ENCODE measurements around the gene GARIN1A.
A peak's percentile ranks its signal among the peaks of the same experiment; 100 is the strongest.
"Not testable (repeated sequence)": the region's sequence is repeated elsewhere in the genome, so short reads cannot be mapped to it uniquely, and the experiment has no call there.

Gene GARIN1A

DNA sequence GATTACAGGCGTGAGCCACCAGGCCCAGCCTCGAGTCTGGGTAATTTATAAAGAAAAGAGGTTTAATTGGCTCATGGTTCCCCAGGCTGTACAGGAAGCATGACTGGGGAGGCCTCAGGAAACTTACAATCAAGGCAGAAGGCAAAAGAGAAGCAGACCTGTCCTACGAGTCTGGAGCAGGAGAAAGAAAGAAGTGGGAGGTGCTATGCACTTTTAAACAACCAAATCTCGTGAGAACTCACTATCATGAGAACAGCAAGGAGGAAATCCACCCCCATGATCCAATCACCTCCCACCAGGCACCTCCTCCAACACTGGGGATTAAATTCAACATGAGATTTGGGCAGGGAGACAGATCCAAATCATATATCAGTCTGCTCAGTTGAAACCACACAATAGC is 11.6 kb downstream of the GARIN1A start:
- DNase-seq, result not testable (repeated sequence)

DNA sequence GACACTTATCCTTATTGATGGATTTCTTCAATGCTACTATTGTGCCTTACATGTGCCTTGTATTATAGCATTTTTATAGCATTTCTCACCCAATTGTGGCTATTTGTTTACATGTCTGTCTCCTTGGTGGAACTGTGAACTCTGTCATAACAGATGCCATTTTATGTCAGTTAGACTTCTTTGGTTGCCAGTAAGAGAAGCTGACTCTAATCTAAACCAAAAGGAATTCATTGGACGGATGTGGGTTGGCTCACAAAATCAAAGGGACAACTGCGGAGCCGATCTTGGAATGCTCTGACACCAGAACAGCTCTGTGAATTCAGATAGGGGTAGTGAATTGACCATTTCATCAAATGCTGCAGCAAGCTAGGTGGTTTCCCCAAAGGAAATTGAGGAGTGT is 15.0 kb downstream of the GARIN1A start:
- DNase-seq, result no peak

DNA sequence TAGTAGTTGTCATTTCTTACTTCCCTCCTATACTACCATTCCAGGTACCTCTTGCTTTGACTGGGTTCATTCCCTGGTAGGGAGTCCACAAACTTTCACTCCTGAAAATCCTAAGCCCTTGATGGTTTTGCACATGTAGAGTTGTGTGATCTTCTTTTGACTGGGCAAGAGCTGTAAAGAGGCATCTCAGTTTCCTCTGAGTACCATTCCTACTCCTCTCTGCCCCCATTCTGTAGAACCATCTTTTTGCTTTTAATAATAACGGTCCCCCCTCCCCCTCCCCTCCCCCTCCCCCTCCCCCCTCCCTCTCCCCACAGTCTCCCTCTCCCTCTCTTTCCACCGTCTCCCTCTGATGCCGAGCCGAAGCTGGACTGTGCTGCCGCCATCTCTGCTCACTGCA is 16.4 kb downstream of the GARIN1A start:
- DNase-seq, result no peak

DNA sequence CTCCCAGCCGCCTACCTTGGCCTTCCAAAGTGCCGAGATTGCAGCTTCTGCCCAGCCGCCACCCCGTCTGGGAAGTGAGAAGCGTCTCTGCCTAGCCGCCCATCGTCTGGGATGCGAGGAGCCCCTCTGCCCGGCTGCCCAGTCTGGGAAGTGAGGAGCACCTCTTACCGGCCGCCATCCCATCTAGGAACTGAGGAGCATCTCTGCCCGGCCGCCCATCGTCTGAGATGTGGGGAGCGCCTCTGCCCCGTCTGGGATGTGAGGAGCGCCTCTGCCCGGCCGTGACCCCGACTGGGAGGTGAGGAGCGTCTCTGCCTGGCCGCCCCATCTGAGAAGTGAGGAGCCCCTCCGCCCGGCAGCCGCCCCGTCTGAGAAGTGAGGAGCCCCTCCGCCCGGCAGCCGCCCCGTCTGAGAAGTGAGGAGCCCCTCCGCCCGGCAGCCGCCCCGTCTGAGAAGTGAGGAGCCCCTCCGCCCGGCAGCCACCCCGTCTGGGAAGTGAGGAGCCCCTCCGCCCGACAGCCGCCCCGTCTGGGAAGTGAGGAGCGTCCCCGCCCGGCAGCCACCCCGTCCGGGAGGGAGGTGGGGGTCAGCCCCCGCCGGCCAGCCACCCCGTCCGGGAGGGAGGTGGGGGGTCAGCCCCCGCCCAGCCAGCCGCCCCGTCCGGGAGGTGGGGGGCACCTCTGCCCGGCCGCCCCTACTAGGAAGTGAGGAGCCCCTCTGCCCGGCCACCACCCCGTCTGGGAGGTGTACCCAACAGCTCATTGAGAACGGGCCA is 17.3 kb downstream of the GARIN1A start:
- not testable (repeated sequence) for DNase-seq

DNA sequence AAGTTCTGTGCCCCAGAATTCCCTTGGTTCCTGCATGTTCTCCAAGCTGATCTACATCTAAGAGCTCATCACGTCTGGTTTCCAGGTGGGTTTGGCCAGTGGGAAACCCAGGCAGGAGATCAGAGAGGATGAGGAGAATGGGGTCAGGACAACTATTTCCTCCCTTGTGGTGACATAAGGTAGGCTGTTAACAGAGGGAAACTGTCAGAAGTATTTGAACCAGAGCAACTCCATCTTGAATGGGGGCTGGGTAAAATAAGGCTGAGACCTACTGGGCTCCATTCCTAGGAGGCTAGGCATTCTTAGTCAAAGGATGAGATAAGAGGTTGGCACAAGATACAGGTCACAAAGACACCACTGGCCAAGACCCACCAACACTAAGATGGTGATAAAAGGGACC is 19.1 kb downstream of the GARIN1A start:
- DNase-seq, result no peak

DNA sequence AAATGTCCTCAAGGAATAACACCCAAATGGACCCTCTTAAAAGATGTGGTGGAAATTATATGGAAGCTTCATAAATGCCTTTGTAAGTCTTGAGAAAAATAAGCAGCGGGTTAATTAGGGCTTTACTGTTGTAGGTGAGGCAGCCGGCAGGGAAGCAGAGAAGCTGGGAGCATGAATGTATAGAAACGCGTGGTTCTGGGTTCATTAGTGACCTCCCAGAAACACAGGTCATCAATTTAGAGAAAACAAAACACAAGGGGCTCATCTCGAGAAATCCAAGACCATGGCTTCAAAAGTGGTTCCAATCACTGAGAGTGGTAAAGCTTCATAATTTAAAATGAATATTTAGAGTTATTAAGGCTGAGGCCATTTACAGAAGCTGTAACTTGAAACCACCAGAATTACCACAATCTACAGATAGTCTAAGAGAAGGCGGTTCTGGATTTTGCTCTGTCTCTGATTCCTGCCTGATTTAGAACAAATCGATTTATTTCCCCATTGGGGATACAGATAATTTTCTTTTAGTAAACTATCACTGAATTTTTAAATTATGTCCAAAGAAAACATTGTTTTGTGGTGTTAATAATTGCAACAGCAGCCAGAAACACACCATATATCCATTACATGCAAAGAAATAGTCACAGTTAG is 20.7 kb downstream of the GARIN1A start:
- DNase-seq, result no peak

DNA sequence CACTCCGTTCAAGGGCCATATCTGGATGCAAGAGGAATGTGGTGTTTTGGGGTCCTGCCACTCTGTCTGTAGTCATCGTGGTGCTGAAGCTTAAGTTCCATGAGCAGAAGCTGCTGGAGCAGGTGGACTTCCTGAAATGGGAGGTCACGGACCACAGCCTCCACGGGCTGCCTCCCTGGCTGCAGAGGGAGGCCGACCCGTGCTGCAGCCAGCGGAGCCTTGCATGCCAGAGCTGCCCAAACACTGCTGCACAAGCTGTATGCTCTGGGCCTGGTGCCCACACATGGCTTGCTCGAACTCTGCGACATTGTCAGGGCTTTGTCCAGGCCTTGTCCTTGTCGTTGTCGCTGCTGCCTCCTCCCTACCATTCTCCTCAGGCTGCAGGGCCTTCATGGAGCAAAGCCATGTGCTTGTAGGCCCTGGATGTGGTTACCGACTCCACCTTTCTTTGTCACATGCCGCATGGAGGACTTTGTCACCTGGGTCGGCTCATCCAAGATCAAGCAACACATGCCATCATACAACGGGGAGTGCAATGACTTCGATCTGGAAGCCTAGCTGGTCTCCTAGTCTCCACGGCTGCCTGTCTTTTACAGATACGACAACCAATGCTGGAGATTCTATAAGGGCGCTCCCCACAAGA is 21.4 kb downstream of the GARIN1A start:
- DNase-seq, result no peak

DNA sequence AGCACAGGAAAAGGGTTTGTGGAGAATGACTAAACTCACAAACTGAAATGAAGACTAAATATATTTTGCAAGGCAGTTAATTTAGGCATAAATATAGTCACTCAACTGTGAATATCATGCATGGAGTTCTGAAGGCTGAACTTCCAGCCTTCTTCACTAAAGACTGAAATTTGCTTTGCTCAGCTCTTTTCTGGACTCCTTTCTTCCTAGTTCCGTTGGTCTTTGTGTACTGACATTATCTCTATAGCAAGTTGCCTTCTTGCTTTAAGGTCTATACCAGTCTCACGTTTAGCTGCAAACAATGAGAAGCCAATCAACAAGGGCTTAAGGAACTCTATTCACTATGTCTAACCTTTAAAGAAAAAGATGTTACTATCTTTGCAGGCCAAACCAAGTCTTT is 22.6 kb downstream of the GARIN1A start:
- no peak for DNase-seq

DNA sequence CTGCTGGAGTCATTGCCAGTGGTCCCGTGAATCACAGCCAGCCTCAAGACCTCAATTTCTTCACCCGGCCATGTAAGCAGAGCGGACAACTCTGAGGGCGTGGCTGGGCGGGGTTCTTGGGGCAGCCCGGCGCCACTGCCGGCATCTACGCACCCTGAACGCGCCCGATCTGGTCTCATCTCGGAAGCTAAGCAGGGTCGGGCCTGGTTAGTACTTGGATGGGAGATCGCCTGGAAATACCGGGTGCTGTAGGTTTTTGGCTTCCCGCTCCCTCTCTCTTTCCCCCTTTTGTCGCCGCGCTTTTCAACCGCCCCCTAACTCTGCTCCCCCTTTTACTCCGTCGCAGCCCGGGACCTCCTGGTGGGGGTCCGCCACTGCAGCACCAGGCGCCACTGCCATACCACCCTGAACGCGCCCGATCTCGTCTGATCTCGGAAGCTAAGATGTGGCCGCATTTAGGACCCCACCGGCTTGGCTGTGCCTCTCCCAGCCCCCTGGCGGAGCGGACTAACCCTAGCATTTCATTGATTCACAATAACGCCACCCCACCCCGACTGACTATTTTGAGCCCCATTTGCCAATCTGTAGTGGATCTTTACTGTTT is 25.3 kb downstream of the GARIN1A start:
- DNase-seq, result peak; percentile 82

DNA sequence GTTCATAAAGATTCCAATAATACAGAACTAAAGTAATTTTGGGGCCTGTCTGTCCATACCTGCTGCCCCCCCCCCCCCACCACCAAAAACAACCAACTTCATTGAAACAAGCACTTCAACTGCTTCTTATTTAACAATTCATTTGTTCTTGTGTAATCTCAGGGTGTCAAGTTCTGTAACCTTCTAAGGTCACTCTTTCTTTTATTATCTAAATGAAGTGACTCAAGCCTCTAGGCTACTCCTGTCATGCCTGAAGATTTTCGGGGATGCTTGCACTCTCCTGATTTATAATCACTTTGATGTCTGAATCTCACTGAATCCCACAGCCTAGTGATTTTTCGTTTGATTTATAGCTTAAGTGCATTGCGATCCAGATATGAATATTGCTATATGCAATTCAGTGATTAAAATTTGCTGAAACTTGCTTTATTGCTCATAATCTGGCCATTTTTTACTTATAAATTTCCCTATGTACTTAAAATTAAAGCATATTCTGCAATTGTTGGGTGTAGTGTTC is 27.2 kb downstream of the GARIN1A start:
- no peak for DNase-seq

DNA sequence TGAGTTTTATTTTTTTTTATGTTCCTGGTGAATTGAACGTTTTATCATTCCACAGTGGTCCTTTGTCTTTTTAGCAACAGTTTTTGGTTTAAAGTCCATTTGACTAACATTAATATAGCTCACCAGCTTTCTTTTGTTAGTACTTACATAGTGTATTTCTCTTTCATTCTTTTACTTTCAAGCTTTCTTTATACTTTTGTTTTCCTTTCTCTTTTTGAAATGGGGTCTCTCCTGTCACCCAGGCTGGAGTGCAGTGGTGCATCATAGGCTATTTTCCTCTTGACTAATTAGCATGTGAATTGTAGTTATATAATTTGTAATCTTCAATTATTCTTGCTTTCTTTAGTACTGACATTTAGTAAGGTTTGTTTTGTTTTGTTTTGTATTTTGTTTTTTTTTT is 27.8 kb downstream of the GARIN1A start:
- no peak for DNase-seq

DNA sequence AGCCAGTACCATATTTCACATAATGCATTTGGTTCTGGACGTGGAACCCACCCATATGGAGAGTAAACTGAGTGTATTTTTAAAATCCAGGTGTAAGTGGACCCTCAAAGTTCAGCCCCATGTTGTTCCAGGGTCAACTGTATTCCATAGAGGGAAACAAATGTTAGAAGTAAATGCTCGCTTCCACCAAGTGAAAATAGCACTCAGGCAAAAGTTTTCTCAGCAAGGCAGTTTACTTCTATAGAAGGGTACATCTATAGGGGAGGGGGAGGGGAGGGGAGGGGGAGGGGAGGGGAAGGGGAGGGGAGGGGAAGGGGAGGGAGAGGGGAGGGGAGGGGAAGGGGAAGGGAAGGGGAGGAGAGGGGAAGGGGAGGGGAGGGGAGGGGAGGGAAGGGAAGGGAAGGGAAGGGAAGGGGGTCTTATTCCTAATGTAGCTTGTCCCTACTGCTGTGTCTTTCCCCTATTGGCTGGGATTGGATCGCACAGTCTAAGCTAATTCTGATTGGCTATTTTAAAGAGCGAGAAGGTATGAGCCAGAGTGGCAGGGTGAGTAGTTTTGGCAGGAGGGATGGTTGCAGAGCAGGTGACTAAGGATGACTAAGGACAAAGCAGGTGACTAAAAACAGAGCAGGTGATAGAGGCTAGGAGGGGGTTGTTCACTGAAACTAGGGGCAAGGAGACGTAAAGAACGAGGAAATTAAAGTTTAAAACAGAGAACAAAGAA is 29.1 kb downstream of the GARIN1A start:
- DNase-seq, result no peak

DNA sequence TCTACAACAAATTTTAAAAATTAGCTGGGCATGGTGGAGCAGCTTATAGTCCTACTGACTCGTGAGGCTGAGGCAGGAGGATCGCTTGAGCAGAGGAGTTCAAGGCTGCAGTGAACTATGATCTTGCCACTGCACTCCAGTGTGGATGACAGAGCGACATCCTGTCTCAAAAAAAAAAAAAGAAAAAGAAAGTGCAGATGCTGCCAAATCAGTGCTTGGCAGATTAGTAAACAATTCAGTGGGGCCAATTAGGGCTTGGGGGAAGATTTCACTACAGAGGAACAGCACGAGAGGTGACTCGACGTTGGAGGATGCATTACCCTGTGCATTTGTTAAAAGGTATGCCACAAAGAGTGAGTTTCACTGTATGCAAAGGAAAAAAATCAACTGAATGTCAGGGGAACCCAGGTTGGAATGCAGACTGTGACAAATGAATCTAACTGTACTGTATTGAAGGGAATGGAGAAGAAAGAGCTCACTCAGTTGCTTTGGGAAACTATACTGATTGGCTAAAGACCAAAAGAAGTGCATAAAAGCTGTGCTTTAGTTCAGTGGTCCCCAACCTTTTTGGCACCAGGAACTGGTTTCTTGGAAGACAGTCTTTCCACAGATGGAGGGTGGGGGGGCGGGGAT is 31.6 kb downstream of the GARIN1A start:
- DNase-seq, result no peak

DNA sequence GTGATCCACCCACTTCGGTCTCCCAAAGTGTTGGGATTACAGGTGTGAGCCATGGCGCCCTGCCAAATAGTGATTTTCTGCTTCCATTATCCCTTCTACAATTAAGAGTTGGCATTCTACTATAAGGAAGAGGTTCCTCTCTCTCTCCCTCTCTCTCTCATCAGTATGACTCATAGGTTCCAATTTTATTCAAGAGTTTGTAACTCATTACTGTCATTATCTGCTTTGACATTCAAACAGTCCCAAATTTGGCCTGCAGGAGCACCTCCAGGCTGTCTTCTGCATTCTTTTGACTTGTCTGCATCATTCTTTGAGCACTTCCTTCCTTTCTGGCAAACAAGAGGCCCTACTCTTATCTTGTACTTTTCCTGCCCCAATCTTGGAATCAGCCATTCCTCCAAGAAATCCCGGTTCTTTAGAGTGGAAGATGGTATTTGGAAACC is 33.8 kb downstream of the GARIN1A start:
- no peak for DNase-seq

DNA sequence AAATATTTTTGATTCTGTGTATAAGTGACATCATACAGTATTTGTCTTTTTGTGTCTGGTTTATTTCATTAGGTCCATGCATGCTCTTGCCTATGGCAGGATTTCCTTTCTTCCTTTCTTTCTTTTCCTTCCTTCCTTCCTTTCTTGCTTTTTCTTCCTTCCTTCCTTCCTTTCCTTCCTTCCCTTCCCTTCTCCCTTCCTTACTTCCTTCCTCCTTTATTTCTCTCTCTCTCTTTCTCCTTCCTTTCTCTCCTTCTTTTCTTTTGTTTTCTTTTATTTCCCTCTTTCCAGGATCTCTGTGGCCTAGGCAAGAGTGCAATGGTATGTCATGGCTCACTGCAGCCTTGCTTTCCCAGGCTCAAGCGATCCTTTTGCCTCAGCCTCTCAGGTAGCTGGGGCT is 35.7 kb downstream of the GARIN1A start:
- no peak for DNase-seq

DNA sequence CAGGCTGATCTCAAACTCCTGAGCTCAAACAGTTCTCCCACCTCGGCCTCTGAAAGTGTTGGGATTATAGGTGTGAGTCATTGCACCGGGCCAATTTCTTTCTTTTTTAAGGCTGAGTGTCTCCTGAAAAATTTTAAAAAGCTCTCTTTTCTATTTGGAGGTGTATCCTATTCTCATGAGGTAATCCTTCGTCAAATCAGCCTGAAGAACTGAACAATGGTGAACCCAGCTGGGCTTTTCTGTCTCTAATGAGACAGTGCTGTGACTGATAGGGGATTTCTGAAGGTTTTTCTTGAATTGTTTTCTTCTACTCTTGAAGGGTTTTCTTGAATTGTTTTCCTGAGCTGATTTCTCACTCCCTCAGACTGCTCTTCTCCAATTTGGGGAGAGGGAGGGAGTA is 36.1 kb downstream of the GARIN1A start:
- DNase-seq, result no peak

DNA sequence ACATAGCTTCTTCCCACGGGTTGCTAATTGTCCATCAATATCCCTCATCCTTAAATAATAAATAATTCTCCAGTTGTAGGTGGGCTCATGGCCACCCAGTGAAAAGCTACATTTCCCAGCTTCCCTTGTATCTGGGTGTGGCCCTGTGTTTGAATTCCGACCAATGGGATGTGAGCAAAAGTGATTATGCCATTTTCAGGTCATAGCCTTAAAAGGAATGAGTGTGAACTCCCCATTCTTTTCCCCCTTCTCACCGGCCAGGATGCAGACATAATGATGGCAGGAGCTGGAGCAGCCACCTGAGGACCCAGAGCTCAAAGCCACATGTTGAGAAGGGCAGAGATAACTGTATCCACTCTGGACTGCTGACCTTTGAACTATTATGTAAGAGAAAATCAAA is 36.7 kb downstream of the GARIN1A start:
- no peak for DNase-seq

DNA sequence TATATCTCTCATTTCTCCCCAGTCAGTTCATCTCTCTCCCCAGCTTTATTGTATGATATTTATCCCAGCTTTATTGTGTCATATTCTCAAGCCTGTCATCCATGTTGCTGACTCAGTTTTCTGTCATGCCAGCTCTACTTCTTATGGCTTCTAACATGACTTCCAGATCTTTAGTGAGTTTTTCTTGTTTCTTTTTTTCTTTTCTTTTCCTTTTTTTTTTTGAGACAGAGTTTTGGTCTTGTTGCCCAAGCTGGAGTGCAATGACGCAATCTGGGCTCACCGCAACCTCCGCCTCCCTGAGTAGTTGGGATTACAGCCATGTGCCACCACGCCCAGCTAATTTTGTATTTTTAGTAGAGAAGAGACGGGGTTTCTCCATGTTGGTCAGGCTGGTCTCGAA is 38.4 kb downstream of the GARIN1A start:
- DNase-seq, result no peak

DNA sequence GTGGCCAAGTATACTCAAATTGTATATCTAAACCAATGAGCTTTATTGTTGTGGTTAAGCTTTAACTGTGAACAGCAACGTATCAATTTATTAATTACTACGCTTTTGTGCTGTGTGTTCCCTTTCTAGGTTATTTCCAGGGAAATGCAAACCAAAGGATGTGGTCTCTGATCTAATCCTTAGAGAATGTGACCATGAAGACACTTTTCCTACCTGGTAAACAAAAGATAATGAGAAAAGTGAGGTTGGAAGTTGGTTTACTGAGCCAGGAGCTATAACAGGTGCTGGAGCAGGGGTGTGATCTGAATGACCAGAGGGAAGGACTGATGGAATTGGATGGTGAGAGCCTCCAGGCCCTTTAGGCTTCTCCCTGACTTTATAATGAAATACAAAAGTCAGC is 41.7 kb downstream of the GARIN1A start:
- no peak for DNase-seq

DNA sequence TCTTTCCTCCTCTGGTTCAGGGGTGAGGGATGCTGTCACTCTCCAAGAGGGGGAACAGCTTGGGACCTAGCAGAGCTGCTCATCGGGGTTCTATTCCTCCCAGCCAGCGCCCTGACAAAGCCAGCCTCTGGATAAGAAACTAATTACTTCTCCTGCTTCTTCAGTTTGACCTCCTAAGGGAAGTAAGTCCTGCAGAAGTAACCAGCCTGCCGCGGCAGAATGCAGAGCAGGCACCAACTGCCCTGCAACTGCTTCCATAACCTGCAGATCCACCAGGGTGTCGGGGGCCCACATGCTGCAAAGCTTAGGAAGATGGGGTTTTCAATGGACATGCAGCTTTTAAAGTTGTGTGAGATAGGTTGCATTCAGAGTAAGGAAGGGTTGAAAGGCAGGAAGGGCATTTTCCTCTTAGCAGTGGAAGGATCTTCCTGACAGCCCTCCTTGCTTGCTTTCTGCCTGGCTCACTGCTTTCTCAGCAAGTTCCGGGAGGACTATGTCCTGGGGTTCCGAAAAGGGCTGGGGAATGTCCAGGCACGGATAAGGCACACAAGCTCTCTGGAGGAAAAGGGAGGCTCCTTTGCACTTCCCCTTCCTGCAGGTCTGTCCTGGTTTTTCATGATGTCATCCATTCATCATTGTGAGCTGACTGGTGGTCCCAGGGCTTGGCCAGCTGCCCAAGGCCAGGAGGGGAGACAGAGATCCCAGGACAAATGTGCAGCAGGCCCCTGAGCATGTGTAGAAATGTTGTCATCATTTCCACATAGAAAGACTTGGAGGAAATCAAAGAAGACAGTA is 42.8 kb downstream of the GARIN1A start:
- DNase-seq, result no peak

DNA sequence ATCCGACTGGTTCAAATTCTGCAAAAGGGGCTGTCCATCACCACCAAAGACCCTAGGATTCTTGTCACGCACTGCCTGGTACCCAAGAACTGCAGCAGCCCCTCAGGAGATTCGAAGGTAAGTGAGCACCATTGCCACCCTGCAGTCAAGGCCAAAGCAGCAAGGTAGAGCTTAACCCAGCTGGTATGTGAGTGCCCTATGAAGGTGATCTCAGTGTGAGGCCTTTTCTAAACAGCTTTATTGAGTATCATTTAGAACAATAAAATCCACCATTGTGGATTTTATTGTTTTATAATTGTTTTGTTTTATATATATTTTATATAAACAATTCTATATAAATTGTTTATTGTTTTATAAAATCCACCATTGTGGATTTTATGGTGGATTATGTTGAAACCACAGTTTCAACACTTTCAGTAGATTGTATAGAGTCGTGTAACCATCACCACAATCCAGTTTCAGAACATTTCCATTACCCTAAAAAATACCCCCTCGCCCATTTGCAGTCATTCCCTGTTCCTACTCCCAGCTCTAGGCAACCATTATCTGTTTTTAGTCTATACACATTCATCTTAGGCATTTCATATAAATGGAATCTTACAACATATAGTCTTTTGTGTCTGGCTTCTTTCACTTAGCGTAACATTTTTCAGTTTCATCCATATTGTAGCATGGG is 47.0 kb downstream of the GARIN1A start:
- no peak for DNase-seq

Measured in activated CD8-positive, alpha-beta memory T cell treated with anti-CD3 and anti-CD28 coated beads for 24 hours (primary cell).